ENCODE results near the gene TLN1.

- no peak for TF ChIP-seq CTCF (IDR thresholded peaks at IDR 0.05; ENCODE audit: low read length)
- no peak for TF ChIP-seq EZH2 (IDR thresholded peaks at IDR 0.05; ENCODE audit: borderline replicate concordance, low read length)
These were observed 43.9 kb downstream of the TLN1 start for GRCh38 chr9:35687972-35688557.

Measured in OCI-LY1 (cell line).